ENCODE measurements around the gene RPL3.
A peak's percentile ranks its signal among the peaks of the same experiment; 100 is the strongest.
"Not testable (repeated sequence)": the region's sequence is repeated elsewhere in the genome, so short reads cannot be mapped to it uniquely, and the experiment has no call there.

The RPL3 gene

DNA sequence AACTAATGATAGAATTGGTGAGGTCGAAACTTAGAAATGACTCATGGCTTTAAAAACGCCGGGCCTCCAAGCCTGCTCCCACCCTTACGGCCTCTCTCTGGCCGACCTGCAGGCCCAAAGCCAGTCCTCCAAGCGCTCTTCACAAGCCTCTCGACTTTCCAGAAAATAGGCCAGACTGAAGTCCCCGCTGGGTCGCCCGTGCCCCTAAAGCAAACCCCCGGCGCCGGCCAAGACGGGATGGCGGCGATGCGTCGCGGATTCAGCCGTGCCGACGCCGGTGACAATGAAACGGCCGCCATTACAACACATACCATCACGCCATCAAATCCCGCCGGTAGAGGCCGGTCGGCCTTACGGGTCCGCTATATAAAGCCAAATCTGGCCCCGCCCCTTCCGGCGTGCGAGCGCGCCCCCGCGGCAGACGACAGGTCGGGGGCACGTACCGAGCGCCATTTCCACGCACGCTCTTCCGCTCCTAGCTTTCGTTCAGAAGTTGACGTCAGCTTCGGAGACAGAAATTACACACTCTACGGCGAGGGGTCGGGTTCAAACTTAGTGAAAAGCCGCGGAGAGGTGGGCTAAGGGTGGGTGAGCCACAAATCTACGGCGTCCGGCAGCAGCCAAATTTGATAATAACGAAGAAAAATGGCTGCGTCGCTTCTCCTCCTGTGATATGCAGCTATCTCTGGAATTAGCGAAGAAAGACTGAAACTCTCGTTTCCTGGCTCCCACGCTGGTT, at the start of gene RPL3:
TSS of gene RPL3 (minus strand) at position 340 of the 739 bp plus-strand sequence. CDS start at position 314, 26 bp downstream.
- DNase-seq = peak; percentile 55 to 98 (median 94)

DNA sequence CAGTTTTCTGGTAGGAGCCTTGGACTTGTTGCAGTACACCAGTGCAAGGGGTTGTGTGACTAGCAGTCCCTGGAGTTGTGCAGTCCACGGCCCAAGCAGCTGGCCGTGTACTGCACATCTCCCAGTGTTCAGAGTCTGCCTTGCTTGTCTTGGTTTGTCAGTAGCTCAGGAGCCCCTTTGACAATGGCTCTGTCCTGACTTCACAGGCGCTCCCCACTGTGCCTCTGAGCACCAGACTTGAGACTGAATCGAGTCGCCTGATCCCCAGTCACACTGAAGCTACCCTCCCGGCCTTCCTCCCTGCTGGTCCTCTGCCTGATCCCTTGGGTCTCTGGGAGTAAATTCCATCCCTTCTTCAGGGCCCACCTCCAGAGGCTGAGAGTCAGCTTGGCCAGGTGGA, 49.8 kb upstream of the RPL3 start:
- no peak for DNase-seq

DNA sequence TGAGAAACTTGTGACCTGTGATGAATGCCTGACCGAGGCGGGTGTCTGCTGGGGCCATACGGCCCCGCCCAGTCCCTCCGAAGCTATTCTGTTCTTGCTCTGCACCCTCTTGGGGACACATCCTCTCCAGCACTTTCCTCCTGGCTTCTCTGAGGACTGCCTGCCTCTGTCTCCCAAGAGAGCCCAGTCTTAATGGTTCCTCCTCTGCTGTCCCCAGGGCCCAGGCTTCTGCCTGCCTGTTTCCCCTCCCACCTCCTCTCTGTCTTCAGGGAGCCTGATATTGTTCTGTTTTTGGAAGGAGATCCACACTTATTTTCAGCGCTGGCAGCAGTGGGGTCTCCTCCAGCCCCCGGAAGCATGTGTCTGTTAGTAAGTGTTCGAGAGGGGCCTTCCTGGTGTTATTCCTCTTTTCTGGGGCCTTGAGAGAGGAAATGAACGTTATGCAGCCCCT, 49.1 kb upstream of the RPL3 start:
- DNase-seq = peak in 1 of 56 donors; percentile 12

DNA sequence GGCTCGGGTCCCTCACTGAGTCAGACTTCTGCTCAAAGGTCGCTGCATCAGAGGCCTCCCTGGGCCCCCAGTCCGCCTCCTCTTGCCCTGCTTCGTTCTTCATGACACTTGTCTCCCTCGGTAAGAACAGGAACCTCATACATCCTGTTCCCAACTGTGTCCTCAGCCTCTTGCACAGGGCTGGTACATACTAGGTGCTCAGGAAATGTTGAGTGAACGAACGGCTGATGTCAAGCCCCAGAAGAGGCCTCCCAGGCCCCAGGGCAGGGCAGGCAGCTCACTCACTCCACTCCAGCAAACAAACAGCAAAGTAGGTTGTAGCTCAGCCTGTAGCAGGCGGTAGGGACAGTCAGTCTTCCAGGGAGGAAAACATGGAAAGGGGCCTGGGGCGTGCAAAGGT, 47.6 kb upstream of the RPL3 start:
- DNase-seq = no peak

DNA sequence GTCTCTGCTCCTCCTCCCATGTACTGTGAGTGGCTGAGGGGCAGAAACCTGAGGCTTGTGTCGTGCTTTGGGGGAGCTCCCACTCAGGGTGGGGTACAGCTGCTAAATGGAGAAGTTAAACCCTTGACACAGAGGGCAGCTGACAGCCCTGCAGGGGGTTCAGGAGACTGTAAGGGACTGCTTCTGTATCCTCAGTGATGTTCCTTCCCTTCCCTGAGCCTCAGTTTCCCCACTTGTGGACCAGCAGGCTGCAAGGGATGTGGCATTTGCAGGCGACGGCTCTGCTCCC, 46.0 kb upstream of the RPL3 start:
- no peak for DNase-seq

DNA sequence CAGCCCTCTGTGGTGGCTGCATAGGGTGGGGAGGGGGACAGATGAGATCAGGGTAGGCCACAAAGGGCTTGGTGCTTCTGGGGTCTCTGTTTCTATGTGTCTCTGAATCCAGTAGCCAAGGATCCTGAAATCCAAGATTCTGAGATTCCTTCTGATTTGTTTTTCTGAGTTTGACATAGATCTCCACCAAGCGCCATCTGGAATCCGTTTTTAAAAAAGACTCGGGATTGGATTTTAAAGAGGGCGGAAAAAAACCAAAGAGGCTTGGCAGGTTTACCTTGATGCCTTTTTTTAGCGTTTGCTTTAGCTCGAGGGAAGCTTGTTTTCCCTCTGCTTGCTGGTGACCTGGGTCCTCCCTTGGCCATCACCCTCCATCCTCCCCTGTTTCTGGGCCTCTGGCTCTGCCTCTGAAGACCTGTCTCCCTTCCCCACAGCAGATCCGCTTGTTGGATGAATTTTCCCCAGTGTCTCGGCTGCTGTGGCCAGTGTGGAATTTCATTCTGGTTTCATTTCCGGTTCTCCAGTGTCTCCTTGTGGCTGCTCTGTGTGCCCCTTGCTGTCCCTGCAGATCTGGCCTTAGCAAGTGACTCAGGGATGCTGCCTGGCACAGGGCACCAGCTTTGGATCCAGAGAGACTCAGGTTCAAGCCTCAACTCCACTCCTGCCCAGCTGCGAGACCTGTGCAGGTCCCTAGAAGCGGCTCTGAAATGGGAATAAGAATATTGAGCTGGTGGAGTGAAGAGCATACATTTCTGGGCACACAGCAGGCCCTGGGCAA, 45.5 kb upstream of the RPL3 start:
- no peak for DNase-seq

DNA sequence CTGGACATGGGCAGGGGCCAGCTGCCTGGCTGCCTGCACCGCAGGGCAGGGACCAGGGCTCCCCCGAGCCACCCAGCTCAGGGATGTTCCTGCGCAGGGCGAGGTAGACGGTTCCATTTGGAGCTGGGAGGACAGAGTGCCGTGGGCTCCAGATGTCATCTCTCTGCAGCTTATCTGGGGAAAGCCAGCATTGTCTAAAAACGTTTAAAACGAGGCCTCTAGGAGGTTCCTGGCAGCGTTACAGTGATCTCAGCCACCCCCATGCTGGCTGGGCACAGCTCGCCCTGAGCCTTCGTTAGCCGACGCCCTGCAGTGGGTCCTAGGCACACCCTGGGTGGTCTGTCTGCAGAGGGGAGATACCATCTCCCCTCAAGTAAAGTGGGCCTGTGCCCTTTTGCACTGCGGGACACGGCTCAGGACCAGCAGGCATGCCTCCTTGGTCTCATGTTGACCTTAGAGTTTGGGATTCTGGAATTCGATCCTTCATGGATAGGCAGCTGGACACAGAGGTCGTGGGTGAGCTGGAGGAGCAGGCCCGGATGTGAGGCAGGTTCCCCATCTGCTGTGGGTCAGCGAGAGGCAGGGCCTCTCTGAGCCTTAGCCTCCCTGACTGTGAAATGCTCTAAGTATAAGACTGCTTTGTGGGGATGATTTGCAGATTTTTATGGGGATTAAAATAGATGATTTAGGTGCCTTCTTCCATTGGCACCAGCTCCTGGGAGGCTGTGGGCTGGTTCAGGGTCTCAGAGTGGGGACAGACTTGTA, 44.5 kb upstream of the RPL3 start:
- DNase-seq = no peak

DNA sequence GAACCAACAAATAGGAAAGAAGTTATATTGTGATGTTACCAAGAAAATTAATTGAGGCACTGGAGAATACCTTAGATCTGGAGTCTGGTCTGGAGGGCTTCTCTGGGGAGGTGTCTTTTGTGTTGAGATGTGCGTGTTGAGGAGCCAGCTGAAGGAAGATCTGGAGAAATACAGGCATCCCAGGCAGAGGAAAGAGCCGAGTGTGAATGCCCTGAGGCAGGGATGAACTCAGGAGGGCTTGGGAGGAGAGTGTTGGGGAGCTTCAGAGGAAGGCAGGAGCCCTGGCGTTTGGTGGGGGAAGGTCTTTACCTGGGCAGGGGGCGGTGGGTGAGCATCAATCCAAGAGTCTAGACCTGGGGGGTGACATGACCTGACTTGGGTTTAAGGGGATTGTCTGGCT, 43.5 kb upstream of the RPL3 start:
- no peak for DNase-seq

DNA sequence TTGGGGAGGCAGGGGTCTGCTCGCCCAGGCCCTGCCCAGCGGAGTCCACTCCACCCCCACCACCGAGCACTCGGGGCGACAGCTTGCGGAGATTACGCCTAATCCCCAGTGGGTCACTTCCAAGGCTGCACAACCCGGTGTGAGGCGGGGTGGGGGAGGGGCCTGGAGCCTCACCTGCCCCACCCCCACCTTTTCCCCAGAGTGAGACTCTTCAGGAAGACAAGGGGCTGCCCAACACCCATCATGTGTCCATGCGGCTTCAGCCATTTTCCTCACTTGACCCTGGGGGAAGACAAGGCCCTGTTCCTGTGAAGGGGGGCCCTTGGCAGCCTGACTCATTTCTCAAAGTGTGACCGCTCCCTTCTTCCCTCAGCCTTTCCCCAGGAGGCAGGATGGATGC, 42.8 kb upstream of the RPL3 start:
- no peak for DNase-seq

DNA sequence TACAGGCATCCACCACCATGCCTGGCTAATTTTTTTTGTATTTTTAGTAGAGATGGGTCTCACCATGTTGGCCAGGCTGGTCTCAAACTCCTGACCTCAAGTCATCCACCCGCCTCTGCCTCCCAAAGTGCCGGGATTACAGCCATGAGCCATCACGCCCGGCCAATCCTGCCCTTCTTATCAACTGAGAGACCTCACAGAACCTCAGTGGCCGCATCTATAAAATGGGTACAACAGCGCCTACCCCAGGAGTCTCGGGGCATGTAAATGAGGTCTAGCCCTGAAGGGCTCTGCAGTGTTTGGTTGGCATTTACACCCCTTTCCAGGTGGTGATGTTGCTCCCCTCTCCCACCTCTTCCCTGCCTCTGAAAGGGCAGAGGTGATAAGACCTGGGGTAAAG, 42.1 kb upstream of the RPL3 start:
- no peak for DNase-seq

DNA sequence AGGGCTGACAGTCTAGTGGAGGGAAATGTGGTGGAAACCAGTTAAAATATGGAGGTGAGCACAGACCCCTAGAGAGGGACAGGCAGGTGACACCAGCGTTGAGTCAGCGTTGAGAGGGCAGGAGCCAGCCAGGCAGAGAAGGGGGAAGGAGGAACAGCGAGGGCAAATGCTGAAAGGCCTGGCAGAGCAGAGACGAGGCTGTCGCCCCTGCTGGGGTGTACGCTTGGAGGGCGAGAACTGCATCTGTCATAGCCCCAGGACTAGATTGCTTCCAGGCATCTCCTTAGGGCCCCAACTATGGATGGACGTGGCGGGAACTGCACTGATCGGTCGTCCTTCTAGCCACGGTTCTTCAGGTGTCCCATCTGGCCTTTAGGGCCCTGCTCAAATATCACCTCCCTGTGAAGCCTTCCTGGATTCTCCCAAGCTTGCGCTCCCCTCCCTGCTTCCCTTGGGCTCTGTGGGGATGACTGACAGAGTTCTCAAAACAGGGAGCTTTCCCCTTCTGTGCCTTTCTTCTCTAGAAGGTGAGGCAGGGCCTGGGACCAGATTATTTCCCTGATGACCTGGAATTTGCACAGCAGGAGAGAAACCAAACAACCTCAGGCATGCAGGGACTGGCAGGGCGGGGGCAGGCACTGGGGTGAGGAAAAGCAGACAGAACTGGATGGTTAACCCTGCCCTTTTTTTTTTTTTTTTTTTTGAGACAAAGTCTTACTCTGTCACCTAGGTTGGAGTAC, 41.4 kb upstream of the RPL3 start:
- DNase-seq = no peak

DNA sequence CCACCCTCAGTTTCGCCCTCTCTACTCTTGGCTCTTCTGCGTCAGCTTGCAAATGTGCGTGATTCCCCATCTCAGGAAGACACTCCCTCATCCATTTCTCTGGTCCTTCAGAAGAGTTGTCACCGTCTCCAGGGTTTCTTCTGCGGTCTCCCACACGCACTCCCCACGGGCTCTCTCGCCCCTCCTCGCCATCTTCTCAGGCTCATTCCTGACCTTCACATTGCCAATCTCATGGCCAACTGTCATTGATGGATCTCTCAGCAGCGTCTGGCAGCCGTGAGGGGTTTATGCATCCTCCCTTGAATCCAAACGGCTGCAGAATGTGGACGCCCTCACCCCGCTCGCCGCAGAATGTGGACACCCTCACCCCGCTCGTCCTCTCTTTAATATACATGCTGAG, 40.8 kb upstream of the RPL3 start:
- DNase-seq = no peak

DNA sequence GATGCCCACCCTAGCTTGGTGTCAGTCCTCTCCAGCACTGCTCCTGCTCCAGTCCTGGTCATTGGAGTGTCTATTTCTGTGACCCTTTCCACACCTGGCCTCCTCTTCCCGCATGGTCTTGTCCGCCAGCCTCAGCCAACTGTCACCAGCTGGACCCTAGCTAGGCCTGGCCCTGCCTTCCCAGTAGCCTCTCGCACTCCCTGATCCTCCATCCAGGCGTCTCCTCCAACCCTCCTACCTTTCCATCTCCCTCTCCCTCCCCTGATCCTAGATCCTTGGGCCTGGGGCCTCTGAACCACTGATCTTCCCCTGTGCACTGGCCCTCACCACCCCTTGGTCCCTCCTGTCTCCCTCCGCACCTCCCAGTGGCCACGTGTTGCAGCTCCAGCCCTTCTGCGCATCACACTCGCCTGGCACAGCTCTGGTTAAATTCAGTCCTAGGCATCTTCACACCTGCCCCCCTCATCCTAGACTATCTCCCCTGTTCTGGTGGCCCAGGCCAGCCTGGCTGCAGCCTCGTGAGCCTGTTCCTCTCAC, 40.3 kb upstream of the RPL3 start:
- no peak for DNase-seq

DNA sequence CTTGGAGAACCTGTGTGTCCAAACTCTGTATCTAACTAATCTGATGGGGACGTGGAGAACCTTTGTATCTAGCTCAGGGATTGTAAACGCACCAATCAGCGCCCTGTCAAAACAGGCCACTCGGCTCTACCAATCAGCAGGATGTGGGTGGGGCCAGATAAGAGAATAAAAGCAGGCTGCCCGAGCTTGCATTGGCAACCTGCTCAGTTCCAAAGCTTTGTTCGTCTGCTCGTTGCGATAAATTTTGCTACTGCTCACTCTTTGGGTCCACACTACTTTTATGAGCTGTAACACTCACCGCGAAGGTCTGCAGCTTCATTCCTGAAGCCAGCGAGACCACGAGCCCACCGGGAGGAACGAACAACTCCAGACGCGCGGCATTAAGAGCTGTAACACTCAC, 38.8 kb upstream of the RPL3 start:
- not testable (repeated sequence) for DNase-seq

DNA sequence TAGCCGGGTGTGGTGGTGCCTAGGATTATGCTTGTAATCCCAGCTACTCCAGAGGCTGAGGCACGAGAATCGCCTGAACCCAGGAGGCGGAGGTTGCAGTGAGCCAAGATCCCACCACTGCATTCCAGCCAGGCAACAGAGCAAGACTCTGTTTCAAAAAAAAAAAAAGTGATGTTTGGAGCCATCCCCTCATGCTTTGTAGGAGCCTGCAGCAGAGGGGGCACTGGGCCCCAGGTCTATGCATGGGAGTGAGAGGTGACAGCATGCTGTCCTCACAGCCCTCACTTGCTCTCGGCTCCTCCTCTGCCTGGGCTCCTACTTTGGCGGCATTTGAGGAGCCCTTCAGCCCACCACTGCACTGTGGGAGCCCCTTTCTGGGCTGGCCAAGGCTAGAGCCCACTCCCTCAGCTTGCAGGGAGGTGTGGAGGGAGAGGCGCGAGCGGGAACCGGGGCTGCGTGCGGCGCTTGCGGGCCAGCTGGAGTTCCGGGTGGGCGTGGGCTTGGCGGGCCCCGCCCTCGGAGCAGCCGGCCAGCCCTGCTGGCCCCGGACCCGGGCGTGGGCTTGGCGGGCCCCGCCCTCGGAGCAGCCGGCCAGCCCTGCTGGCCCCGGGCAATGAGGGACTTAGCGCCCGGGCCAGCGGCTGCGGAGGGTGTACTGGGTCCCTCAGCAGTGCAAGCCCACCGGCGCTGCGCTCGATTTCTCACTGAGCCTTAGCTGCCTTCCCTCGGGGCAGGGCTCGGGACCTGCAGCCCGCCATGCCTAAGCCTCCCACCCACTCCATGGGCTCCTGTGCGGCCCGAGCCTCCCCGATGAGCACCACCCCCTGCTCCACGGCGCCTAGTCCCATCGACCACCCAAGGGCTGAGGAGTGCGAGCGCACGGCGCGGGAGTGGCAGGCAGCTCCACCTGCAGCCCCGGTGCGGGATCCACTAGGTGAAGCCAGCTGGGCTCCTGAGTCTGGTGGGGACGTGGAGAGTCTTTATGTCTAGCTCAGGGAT, 38.0 kb upstream of the RPL3 start:
- not testable (repeated sequence) for DNase-seq

DNA sequence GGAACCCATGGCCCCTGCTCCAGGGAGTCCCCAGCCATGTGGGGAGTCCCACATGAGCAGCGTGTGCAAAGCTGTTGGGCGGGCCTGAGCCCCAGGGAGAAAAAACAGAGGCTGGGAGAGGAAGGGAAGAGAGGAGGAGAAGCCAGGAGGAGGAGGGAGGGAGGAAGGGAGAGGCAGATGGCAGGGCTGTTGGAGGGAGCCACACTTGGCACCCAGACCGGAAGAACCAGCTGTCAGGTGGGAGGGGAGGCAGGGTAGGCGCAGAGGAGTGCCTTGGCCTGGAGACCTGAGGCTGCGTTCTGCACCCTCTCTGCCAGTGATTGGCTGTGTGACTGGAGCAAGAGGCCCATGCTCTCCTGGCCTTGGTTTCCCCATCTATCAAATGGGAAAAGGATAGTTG, 37.0 kb upstream of the RPL3 start:
- peak in 1 of 56 donors; percentile 12 for DNase-seq

DNA sequence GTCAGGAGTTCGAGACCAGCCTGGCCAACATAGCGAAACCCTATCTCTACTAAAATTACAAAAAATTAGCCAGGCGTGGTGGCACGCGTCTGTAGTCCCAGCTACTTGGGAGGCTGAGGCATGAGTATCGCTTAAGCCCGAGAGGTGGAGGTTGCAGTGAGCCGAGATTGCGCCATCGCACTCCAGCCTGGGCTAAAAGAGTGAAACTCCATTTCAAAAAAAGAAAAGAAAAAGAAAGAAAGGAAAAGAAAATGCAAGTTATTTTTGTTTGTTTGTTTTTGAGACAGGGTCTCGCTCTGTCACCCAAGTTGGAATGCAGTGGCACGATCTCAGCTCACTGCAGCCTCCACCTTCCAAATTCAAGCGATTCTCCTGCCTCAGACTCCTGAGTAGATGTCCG, 36.4 kb upstream of the RPL3 start:
- not testable (repeated sequence) for DNase-seq

DNA sequence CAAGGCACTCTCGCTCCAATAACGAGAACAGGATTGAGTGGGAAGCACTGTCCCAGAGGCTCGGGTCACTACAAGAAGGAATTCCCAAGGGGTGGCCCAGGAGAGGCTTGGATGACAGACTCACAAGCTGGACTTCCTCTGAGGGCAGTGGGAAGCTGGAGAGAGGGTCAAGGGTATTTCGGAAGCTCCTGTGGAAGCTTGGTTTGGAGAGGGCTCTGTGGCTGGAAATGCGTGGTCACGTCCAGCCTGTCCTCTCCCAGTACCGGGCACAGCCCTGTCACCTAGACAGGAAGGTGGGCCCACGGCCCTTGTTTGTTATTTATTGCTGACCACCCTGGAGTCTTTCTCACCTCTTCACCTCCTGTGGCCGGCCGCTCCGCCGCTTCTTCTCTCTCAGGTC, 35.7 kb upstream of the RPL3 start:
- DNase-seq = no peak

DNA sequence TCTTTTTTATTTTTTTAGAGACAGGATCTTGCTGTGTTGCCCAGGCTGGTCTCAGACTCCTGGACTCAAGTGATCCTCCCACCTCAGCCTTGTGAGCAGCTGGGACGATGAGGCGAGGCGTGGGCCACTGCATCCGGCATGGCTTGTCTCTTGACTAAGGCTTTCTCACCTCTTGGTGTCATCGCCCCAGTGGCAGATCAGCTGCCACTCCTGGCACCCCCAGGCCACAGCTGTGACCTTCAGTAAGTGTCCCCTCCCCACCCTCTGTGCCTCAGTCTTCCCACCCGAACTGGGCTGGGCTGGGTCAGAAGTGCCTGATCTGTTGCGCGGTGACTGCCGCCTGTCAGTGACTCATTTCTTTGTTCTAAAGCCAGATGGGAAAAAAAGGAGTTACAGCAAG, 33.9 kb upstream of the RPL3 start:
- peak in 1 of 56 donors; percentile 20 for DNase-seq

DNA sequence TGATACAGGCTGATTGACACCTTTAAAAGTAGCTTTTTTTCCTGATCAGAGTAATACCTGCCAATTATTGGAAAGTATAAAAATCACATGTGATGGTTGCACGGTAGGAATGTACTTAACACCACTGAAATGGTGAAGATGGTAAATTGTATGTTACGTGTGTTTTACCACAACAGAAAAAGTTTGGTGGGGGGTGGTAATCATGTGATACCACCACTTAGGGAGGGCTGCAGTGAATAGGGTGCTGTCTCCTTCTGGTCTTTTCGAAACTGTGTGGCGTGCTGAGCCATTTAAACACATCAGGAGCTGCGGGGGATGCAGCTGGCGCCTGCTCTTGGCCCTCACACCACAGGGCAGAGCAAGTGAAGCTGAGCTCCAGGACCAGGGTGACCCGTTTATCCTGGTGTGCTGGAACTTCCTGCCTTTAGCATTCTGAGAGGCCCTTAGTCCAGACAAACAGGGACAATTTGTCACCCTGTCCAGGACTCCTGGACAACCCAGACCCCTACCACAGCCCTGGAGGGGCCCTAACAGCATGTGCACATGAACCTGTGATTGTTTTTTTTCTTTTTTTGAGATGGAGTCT, 33.0 kb upstream of the RPL3 start:
- no peak for DNase-seq

Measured in nucleus accumbens (tissue), 56 donors.